ENCODE results near the gene DAPL1.

DAPL1 gene

GRCh38 chr2:158818511-158818910 lies 23.4 kb downstream of the DAPL1 start:
- no peak overlapping the region for H3K27ac ChIP-seq (ENCODE audit: low read length)
- no peak for DNase-seq (ENCODE audit: low read depth, low spot score)
- H3K36me3 ChIP-seq (ENCODE audit: control insufficient read depth, insufficient read depth, low read length), result no peaks in the 10 kb centered on the region
- no peaks in the 10 kb centered on the region for H3K27me3 ChIP-seq (ENCODE audit: control insufficient read depth, insufficient read depth, low read length)
- WGBS (ENCODE audit: insufficient coverage, insufficient read length), result no CpG with 5 or more reads among the region's 3 CpGs
- peaks cover 2% of the 10 kb centered on the region; the same call in 1 of the 2 replicates for H3K4me1 ChIP-seq (ENCODE audit: control insufficient read depth, insufficient read depth, low read length)
- no peaks in the 10 kb centered on the region for H3K9me3 ChIP-seq (ENCODE audit: control insufficient read depth, insufficient read depth, low read length)
- H3K4me3 ChIP-seq (ENCODE audit: low read length), result no peak overlapping the region

- WGBS (ENCODE audit: insufficient coverage, insufficient read length), result no CpG with 5 or more reads among the region's 13 CpGs
- DNase-seq (ENCODE audit: low read depth, low spot score), result no peak
- Histone ChIP-seq H3K27me3 (ENCODE audit: control insufficient read depth, insufficient read depth, low read length) (no peaks in the 10 kb centered on the region), H3K4me1 (ENCODE audit: control insufficient read depth, insufficient read depth, low read length) (peaks cover 2% of the 10 kb centered on the region; the same call in 1 of the 2 replicates), H3K27ac (ENCODE audit: low read length) (no peak overlapping the region), H3K9me3 (ENCODE audit: control insufficient read depth, insufficient read depth, low read length) (no peaks in the 10 kb centered on the region), H3K36me3 (ENCODE audit: control insufficient read depth, insufficient read depth, low read length) (no peaks in the 10 kb centered on the region), H3K4me3 (ENCODE audit: low read length) (no peak overlapping the region)
Measured at GRCh38 chr2:158822193-158822592, 27.1 kb downstream of the DAPL1 start.

- no CpG with 5 or more reads among the region's 10 CpGs for WGBS (ENCODE audit: insufficient coverage, insufficient read length)
- no peaks in the 10 kb centered on the region for H3K4me1 ChIP-seq (ENCODE audit: control insufficient read depth, insufficient read depth, low read length)
- DNase-seq (ENCODE audit: low read depth, low spot score), result no peak
- no peak overlapping the region for H3K27ac ChIP-seq (ENCODE audit: low read length)
- no peaks in the 10 kb centered on the region for H3K9me3 ChIP-seq (ENCODE audit: control insufficient read depth, insufficient read depth, low read length)
- no peaks in the 10 kb centered on the region for H3K27me3 ChIP-seq (ENCODE audit: control insufficient read depth, insufficient read depth, low read length)
- H3K36me3 ChIP-seq (ENCODE audit: control insufficient read depth, insufficient read depth, low read length), result no peaks in the 10 kb centered on the region
- no peak overlapping the region for H3K4me3 ChIP-seq (ENCODE audit: low read length)
Measured at GRCh38 chr2:158823486-158824237, 28.5 kb downstream of the DAPL1 start.

- no peak overlapping the region for H3K27ac ChIP-seq (ENCODE audit: low read length)
- no peaks in the 10 kb centered on the region for H3K27me3 ChIP-seq (ENCODE audit: control insufficient read depth, insufficient read depth, low read length)
- DNase-seq (ENCODE audit: low read depth, low spot score), result no peak
- H3K9me3 ChIP-seq (ENCODE audit: control insufficient read depth, insufficient read depth, low read length), result no peaks in the 10 kb centered on the region
- no peaks in the 10 kb centered on the region for H3K36me3 ChIP-seq (ENCODE audit: control insufficient read depth, insufficient read depth, low read length)
- H3K4me3 ChIP-seq (ENCODE audit: low read length), result no peak overlapping the region
- H3K4me1 ChIP-seq (ENCODE audit: control insufficient read depth, insufficient read depth, low read length), result no peaks in the 10 kb centered on the region
- no CpG with 5 or more reads among the region's 3 CpGs for WGBS (ENCODE audit: insufficient coverage, insufficient read length)
Measured at GRCh38 chr2:158825021-158825420, 29.9 kb downstream of the DAPL1 start.

- H3K36me3 ChIP-seq (ENCODE audit: control insufficient read depth, insufficient read depth, low read length), result no peaks in the 10 kb centered on the region
- no peak overlapping the region for H3K27ac ChIP-seq (ENCODE audit: low read length)
- WGBS (ENCODE audit: insufficient coverage, insufficient read length), result no CpG with 5 or more reads among the region's 3 CpGs
- no peaks in the 10 kb centered on the region for H3K4me1 ChIP-seq (ENCODE audit: control insufficient read depth, insufficient read depth, low read length)
- H3K9me3 ChIP-seq (ENCODE audit: control insufficient read depth, insufficient read depth, low read length), result no peaks in the 10 kb centered on the region
- no peak for DNase-seq (ENCODE audit: low read depth, low spot score)
- H3K4me3 ChIP-seq (ENCODE audit: low read length), result no peak overlapping the region
- no peaks in the 10 kb centered on the region for H3K27me3 ChIP-seq (ENCODE audit: control insufficient read depth, insufficient read depth, low read length)
Measured at GRCh38 chr2:158826965-158827364, 31.8 kb downstream of the DAPL1 start.

GRCh38 chr2:158828378-158829164 lies 33.5 kb downstream of the DAPL1 start:
- DNase-seq (ENCODE audit: low read depth, low spot score), result no peak
- no CpG with 5 or more reads among the region's 4 CpGs for WGBS (ENCODE audit: insufficient coverage, insufficient read length)
- H3K27ac ChIP-seq (ENCODE audit: low read length), result no peak overlapping the region
- no peaks in the 10 kb centered on the region for H3K9me3 ChIP-seq (ENCODE audit: control insufficient read depth, insufficient read depth, low read length)
- H3K4me3 ChIP-seq (ENCODE audit: low read length), result no peak overlapping the region; the same call in 1 of the 2 replicates
- no peaks in the 10 kb centered on the region for H3K4me1 ChIP-seq (ENCODE audit: control insufficient read depth, insufficient read depth, low read length)
- H3K27me3 ChIP-seq (ENCODE audit: control insufficient read depth, insufficient read depth, low read length), result no peaks in the 10 kb centered on the region
- H3K36me3 ChIP-seq (ENCODE audit: control insufficient read depth, insufficient read depth, low read length), result no peaks in the 10 kb centered on the region

- Histone ChIP-seq H3K4me3 (ENCODE audit: low read length) (no peak overlapping the region; the same call in 1 of the 2 replicates), H3K27ac (ENCODE audit: low read length) (no peak overlapping the region), H3K4me1 (ENCODE audit: control insufficient read depth, insufficient read depth, low read length) (no peaks in the 10 kb centered on the region), H3K27me3 (ENCODE audit: control insufficient read depth, insufficient read depth, low read length) (no peaks in the 10 kb centered on the region), H3K36me3 (ENCODE audit: control insufficient read depth, insufficient read depth, low read length) (no peaks in the 10 kb centered on the region), H3K9me3 (ENCODE audit: control insufficient read depth, insufficient read depth, low read length) (no peaks in the 10 kb centered on the region)
- no peak for DNase-seq (ENCODE audit: low read depth, low spot score)
- no CpG with 5 or more reads among the region's 4 CpGs for WGBS (ENCODE audit: insufficient coverage, insufficient read length)
Measured at GRCh38 chr2:158829167-158829566, 34.0 kb downstream of the DAPL1 start.

- no peaks in the 10 kb centered on the region for H3K9me3 ChIP-seq (ENCODE audit: control insufficient read depth, insufficient read depth, low read length)
- DNase-seq (ENCODE audit: low read depth, low spot score), result no peak
- no peaks in the 10 kb centered on the region for H3K27me3 ChIP-seq (ENCODE audit: control insufficient read depth, insufficient read depth, low read length)
- H3K4me3 ChIP-seq (ENCODE audit: low read length), result no peak overlapping the region
- no peaks in the 10 kb centered on the region for H3K36me3 ChIP-seq (ENCODE audit: control insufficient read depth, insufficient read depth, low read length)
- WGBS (ENCODE audit: insufficient coverage, insufficient read length), result no CpG with 5 or more reads among the region's 4 CpGs
- H3K27ac ChIP-seq (ENCODE audit: low read length), result no peak overlapping the region
- no peaks in the 10 kb centered on the region for H3K4me1 ChIP-seq (ENCODE audit: control insufficient read depth, insufficient read depth, low read length)
Measured at GRCh38 chr2:158830201-158830600, 35.1 kb downstream of the DAPL1 start.

- no peaks in the 10 kb centered on the region for H3K27me3 ChIP-seq (ENCODE audit: control insufficient read depth, insufficient read depth, low read length)
- H3K9me3 ChIP-seq (ENCODE audit: control insufficient read depth, insufficient read depth, low read length), result no peaks in the 10 kb centered on the region
- H3K4me3 ChIP-seq (ENCODE audit: low read length), result no peak overlapping the region
- no peaks in the 10 kb centered on the region for H3K4me1 ChIP-seq (ENCODE audit: control insufficient read depth, insufficient read depth, low read length)
- no CpG with 5 or more reads among the region's 3 CpGs for WGBS (ENCODE audit: insufficient coverage, insufficient read length)
- DNase-seq (ENCODE audit: low read depth, low spot score), result no peak
- no peak overlapping the region for H3K27ac ChIP-seq (ENCODE audit: low read length)
- H3K36me3 ChIP-seq (ENCODE audit: control insufficient read depth, insufficient read depth, low read length), result no peaks in the 10 kb centered on the region
Measured at GRCh38 chr2:158835431-158835830, 40.3 kb downstream of the DAPL1 start.

- DNase-seq (ENCODE audit: low read depth, low spot score), result no peak
- Histone ChIP-seq H3K36me3 (ENCODE audit: control insufficient read depth, insufficient read depth, low read length) (no peaks in the 10 kb centered on the region), H3K27me3 (ENCODE audit: control insufficient read depth, insufficient read depth, low read length) (no peaks in the 10 kb centered on the region), H3K4me3 (ENCODE audit: low read length) (no peak overlapping the region), H3K9me3 (ENCODE audit: control insufficient read depth, insufficient read depth, low read length) (no peaks in the 10 kb centered on the region), H3K4me1 (ENCODE audit: control insufficient read depth, insufficient read depth, low read length) (no peaks in the 10 kb centered on the region), H3K27ac (ENCODE audit: low read length) (no peak overlapping the region)
- whole genome bisulfite sequencing (ENCODE audit: insufficient coverage, insufficient read length), result no CpG with 5 or more reads among the region's 2 CpGs
Measured at GRCh38 chr2:158837645-158838044, 42.5 kb downstream of the DAPL1 start.

Measured in iPS DF 6.9 (cell line).